ENCODE data around the gene BET1. TPM values are rescaled to one million over a fixed set of nuclear protein-coding genes. Genes with fewer than 3 reads are reported as not detected.

BET1 gene
- total and polyA plus RNA-seq, 10 donors, result 21.7 to 36.0 (median 28.1) TPM

Other genes with a start within 250 kb of the BET1 start
- gene TFPI2, start 113.6 kb downstream of the BET1 start, total RNA-seq, result 1 to 10 TPM in 6 of 7 donors, under 1 TPM in 1; 0.92 to 6.3 (median 1.9) TPM
- gene TFPI2, start 113.6 kb downstream of the BET1 start, polyA plus RNA-seq, result 1 to 10 TPM; 1.1 to 1.2 (median 1.1) TPM
- not detected for gene GNGT1, start 97.8 kb downstream of the BET1 start, total RNA-seq
- not detected for gene GNGT1, start 97.8 kb downstream of the BET1 start, polyA plus RNA-seq
- 10 to 100 TPM; 15.5 to 46.6 (median 32.2) TPM for gene GNG11, start 82.6 kb downstream of the BET1 start, total RNA-seq
- 10 to 100 TPM; 36.0 to 97.3 (median 38.0) TPM for gene GNG11, start 82.6 kb downstream of the BET1 start, polyA plus RNA-seq